Tibial nerve (tissue), 3 donors: ENCODE data around the gene FRYL.

Experiments
- CTCF ChIP-seq, 5 experiments: fragments of 200-600 bp in 3 of 5; fragments of 450-650 bp in 2 of 5; sonication (generic) in 3 of 5; IDR thresholded peaks; one replicate each; pipeline ENCODE4 v1.5.1; 2016 to 2019; ENCODE audit warnings: antibody characterized with exemption in 5 of 5, mild to moderate bottlenecking in 3 of 5, moderate library complexity in 2 of 5
- POLR2A ChIP-seq, 2 donors: fragments of 450-650 bp; IDR thresholded peaks; one replicate each; pipeline ENCODE4 v1.6.1; 2017; ENCODE audit warnings: antibody characterized with exemption in 2 of 2, mild to moderate bottlenecking in 2 of 2, moderate library complexity in 2 of 2

DNA sequence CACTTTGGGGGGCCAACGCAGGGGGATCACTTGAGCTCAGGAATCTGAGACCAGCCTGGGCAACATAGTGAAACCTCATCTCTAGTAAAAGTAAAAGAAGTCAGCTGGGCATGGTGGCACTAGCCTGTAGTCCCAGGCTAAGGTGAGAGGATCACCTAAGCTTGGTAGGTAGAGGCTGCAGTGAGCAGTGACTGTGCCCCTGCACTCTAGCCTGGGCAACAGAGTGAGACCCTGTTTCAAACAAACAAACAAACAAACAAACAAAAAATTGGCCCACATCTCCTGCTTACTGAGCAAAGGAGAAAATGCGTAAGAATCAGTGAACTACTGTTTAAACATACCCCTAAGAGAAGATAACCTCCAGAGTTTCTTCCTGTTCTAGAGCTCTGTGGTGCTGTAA is 85.3 kb downstream of the FRYL start:
- TF ChIP-seq CTCF (IDR thresholded peaks at IDR 0.05): no peak
- TF ChIP-seq POLR2A (IDR thresholded peaks at IDR 0.05): no peak
